ENCODE results near the gene AKT3. TPM values are rescaled to one million over a fixed set of nuclear protein-coding genes. Genes with fewer than 3 reads are reported as not detected.

The AKT3 gene
- total RNA-seq, 4 donors from 2014 or later = 42.2 to 66.5 (median 60.0) TPM

DNA sequence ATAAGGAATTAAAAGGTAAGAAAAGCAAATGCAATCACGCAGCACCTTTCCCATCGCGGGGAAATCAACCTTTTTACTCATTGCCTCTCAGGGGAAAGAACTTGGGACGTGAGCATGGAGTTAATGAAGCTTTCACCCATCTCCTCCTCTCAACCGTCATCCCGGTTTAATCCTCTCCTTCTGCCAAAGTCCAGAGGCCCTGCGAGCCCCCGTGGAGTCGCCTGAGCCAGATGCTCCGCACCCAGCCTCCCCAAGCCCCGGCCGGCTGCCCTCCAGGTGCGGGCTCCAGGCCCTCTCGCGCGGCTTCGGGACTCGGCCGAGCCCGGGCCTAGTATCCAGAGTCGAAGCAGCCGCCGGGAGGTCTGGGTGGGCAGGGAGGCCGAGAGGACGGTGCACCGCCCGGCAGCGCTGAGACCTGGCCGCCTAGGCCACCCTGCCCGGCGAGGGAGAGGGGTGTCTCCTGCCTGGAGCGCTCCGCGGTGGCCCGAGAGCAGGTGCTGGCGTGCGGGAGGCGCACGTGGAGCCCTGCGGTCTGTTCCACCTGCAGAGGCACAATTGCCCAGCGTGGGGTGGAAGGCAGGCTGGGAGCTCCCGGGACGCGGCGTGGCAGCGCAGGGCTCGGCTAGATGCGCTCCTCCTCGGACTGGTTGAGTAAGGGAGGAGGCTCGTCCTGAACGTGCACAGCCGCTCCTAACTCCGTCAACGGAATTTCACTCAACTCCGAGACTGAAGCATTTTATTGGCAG lies 375.7 kb downstream of the AKT3 start:
- TF ChIP-seq, protein P1, sequence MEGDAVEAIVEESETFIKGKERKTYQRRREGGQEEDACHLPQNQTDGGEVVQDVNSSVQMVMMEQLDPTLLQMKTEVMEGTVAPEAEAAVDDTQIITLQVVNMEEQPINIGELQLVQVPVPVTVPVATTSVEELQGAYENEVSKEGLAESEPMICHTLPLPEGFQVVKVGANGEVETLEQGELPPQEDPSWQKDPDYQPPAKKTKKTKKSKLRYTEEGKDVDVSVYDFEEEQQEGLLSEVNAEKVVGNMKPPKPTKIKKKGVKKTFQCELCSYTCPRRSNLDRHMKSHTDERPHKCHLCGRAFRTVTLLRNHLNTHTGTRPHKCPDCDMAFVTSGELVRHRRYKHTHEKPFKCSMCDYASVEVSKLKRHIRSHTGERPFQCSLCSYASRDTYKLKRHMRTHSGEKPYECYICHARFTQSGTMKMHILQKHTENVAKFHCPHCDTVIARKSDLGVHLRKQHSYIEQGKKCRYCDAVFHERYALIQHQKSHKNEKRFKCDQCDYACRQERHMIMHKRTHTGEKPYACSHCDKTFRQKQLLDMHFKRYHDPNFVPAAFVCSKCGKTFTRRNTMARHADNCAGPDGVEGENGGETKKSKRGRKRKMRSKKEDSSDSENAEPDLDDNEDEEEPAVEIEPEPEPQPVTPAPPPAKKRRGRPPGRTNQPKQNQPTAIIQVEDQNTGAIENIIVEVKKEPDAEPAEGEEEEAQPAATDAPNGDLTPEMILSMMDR (IDR thresholded peaks at IDR 0.05; ENCODE audit: low read depth) = no peak

DNA sequence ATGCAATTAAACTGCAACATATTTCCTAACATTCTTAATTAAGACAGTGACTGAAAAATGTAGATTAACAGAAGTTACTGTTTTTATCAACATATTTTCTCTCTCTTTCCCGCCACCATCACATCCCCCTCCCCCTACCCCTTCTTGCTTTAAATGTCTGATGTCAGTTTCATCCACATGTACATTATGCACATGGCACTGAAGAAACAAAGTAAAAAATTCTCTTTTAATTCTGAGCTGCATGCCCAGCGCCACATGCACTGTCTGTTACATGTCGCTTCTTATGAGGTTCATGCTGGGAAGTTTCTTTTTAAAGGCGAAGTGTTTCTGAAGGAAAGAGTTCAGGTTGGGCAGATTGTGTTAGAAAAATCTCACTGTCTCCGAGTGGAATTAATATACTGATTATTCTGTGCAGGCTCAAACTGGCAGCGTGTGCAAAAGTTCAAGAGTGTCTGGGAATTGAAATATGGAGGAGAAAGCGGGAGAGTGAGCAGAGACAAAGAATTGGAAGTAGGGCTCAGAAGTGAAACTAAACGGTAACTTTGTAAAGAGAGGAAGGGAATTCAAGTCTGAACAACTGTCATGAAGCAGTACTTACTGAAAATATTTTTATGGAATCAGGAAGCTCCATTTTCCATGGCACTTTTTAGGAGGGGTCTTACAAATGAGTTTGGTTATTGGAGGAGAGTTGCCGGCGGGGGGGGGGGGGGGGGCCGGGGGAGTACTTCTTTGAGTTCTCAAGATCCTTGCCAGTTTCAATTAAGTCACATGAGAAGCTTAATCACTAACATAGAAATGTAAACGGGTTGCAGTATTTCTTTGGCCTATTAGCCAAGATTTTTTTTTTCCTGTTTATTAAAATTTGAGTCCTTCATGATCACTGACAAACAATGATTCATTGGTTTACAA lies 376.6 kb downstream of the AKT3 start:
- TF ChIP-seq, protein P1 (IDR thresholded peaks at IDR 0.05; ENCODE audit: low read depth) = no peak

DNA sequence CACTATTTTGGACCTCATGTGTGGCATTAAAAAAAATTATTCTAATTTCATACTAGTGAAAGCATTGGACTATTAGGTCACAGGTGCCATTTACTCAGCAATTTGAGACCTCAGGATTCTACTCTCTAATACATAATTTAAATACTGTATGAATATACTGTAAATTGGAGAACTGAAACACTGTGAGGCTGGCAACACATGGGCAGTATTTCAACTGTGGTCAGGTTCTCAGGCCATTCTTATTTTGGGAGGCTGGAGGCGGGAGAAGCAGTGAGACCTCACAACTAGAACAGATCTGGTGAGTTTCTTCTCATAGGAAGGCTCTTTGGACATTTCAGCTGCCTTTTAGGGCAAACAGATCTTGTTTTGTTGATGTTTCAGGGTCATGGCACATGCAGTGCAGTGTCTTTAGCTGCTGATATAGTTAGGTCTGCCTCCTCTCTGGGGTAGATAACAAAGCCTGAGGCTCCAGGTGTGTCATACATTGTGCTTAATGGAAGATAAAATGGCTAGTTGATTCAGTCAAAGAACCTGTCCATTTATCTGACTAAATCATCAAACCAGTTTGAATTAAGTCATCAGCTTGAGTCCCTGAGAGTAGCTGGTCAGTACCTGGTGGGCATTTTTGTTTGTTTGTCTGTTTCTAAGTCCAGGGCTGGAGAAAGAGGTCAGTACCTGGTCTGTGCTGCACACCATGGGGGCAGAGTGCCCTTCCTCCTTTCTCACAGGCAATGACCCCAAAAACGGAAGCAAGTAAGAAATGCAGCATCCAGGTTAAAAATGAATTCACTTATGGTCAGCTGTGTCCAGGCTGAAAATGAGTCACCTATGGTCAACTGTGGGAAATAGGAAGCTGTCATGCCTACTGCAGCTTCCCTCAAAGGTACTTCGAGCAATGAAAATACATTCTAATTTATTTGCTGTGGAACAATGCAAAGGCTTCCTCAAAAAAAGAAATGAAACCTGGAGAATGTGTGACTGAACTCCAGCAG lies 378.0 kb downstream of the AKT3 start:
- TF ChIP-seq, protein P1 (IDR thresholded peaks at IDR 0.05; ENCODE audit: low read depth) = no peak

DNA sequence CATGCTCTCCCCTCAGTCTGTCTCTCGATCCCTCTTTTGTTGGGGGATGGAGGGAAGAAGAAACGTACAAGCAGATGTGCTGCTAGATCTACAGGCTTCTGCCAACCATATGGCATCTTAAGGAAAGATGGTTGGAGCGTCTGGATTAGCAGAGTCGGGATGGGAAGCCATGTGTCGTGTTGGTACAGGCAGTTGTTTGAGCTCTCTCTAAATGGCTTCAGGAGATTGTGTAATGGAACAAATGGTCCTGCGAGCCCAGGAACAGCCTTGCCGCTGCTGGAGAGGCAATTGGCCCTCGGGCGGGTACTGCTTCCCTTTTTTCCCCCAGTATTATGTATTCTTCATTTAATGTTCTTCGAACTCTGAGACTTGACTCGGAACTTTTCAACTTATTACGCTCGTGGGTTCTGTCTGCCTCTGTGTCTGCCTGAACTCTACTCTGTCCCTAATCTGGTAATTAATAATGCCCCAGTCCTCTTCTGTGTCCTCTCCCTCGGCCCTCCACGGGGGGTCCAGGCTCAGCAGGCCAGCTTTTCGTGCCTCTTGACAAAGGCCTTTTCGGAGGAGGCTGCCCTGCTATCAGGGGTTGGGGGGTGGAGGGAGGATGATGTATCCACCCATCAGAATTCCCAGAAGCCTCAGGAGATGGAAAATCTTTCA lies 378.9 kb downstream of the AKT3 start:
- TF ChIP-seq, protein P1 (IDR thresholded peaks at IDR 0.05; ENCODE audit: low read depth) = no peak

DNA sequence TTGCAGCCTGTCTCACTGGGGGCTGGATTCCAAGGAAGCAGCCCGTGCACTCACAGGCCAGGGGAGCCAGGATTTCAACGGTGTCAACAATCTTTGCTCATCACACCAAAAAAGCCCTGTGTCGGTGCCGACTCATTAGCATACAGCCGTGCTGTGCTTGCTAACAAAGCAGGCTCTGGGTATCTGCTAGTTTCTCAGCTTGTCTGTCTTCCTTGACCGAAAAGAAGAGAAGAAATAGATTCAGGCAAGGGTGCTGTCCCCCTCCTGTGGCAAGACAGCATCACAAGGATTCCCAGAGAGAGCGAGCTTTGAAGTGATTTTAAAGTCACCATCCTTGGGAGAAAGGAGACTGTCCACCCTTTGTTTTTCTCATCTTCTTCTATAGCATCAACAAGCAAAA lies 379.5 kb downstream of the AKT3 start:
- TF ChIP-seq, protein P1 (IDR thresholded peaks at IDR 0.05; ENCODE audit: low read depth) = no peak

DNA sequence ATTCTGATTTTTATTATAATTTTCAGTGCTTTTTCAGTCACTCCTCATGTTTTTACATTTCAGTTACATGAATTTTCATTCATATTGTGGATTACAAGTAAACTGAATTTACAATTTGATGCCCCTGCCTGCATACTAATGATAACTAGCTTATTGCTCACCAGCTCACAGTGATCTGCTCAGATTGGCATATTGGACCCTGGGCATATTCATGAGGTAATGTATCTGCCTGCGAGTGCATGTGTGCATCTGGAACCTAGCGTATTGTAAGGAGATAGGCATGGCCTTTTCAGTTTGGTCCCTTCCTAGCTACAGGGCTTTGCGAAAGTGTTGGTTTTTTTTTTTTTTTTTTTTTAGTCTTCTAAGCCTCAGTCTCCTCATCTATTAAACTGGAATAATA lies 380.5 kb downstream of the AKT3 start:
- TF ChIP-seq, protein P1 (IDR thresholded peaks at IDR 0.05; ENCODE audit: low read depth) = no peak
